HG02884 (cell line): ENCODE data around the gene UBXN2A.

Experiments used
- ATAC-seq: cut with Tn5 transposase; IDR thresholded peaks from one replicate; pipeline ENCODE4 v1.9.1; 2021; ENCODE audit warnings: mild to moderate bottlenecking, moderate library complexity; ENCODE audit not compliant: unreplicated experiment

UBXN2A gene

GRCh38 chr2:23939987-23940717 is at the start of gene UBXN2A:
Gene UBXN2A (plus strand): TSS chr2:23940463. CDS start chr2:23958315, 17,852 bp downstream.
- peak; percentile 60 for ATAC-seq

GRCh38 chr2:23900133-23900532 is 40.1 kb upstream of the UBXN2A start:
- ATAC-seq, result no peak

- no peak for ATAC-seq
These were observed 39.5 kb upstream of the UBXN2A start for GRCh38 chr2:23900541-23901322.

GRCh38 chr2:23901966-23902846 is 38.1 kb upstream of the UBXN2A start:
- ATAC-seq, result no peak

- ATAC-seq, result no peak
These were observed 37.2 kb upstream of the UBXN2A start for GRCh38 chr2:23903034-23903433.

- no peak for ATAC-seq
These were observed 36.0 kb upstream of the UBXN2A start for GRCh38 chr2:23904215-23904614.

GRCh38 chr2:23904692-23905091 is 35.6 kb upstream of the UBXN2A start:
- no peak for ATAC-seq

GRCh38 chr2:23905155-23905554 is 35.1 kb upstream of the UBXN2A start:
- ATAC-seq, result no peak

GRCh38 chr2:23912054-23912453 is 28.2 kb upstream of the UBXN2A start:
- ATAC-seq, result no peak

- no peak for ATAC-seq
These were observed 24.9 kb upstream of the UBXN2A start for GRCh38 chr2:23915327-23915726.

- ATAC-seq, result no peak
These were observed 23.4 kb upstream of the UBXN2A start for GRCh38 chr2:23916727-23917405.

GRCh38 chr2:23918837-23919489 is 21.3 kb upstream of the UBXN2A start:
- no peak for ATAC-seq

- ATAC-seq, result no peak
These were observed 15.5 kb upstream of the UBXN2A start for GRCh38 chr2:23924589-23925359.

- peak; percentile 58 for ATAC-seq
These were observed 14.5 kb upstream of the UBXN2A start for GRCh38 chr2:23925702-23926289.

- ATAC-seq, result peak; percentile 19
These were observed 13.9 kb upstream of the UBXN2A start for GRCh38 chr2:23926290-23926749.

GRCh38 chr2:23926750-23927571 is 13.3 kb upstream of the UBXN2A start, which contains the start of gene ATAD2B:
Gene ATAD2B (minus strand): TSS chr2:23927123. CDS start chr2:23926770, 353 bp downstream.
- peak; percentile 69 for ATAC-seq

- no peak for ATAC-seq
These were observed 6.0 kb upstream of the UBXN2A start for GRCh38 chr2:23934259-23934658.
